H9 (cell line): ENCODE results near the gene XRN2. TPM values are rescaled to one million over a fixed set of nuclear protein-coding genes. Genes with fewer than 3 reads are reported as not detected.

Experiments
- DNase-seq: peaks from one replicate; pipeline ENCODE4 v3.0.0-alpha.2; 2017
- H2AFZ ChIP-seq: one replicate; pipeline ENCODE4 v1.6.1; 2013; ENCODE audit warnings: mild to moderate bottlenecking, low read length, control low read depth, moderate library complexity
- H2AK5ac ChIP-seq: 2 replicates; pipeline ENCODE4 v1.6.1; 2013; ENCODE audit warnings: low read length, control low read depth, mixed read lengths; ENCODE audit not compliant: insufficient read length
- H2BK120ac ChIP-seq: one replicate; pipeline ENCODE4 v1.6.1; 2013; ENCODE audit warnings: low read depth, mild to moderate bottlenecking, low read length, control low read depth, inconsistent platforms; ENCODE audit not compliant: poor library complexity, severe bottlenecking
- H2BK12ac ChIP-seq: 2 replicates; pipeline ENCODE4 v1.6.1; 2013; ENCODE audit warnings: low read length, control low read depth, mixed read lengths, low read depth; ENCODE audit not compliant: insufficient read length
- H2BK15ac ChIP-seq: 2 replicates; pipeline ENCODE4 v1.6.1; 2013; ENCODE audit warnings: low read depth, low read length, control low read depth
- H2BK20ac ChIP-seq: one replicate; pipeline ENCODE4 v1.6.1; 2013; ENCODE audit warnings: low read depth, mild to moderate bottlenecking, low read length, control low read depth, inconsistent platforms; ENCODE audit not compliant: poor library complexity, severe bottlenecking
- H2BK5ac ChIP-seq: 2 replicates; pipeline ENCODE4 v1.6.1; 2013; ENCODE audit warnings: low read length, control low read depth, mixed read lengths; ENCODE audit not compliant: insufficient read length
- H3K14ac ChIP-seq: 2 replicates; pipeline ENCODE4 v1.6.1; 2013; ENCODE audit warnings: low read length, control low read depth; ENCODE audit not compliant: insufficient read depth
- H3K18ac ChIP-seq: 2 replicates; pipeline ENCODE4 v1.6.1; 2013; ENCODE audit warnings: low read depth, mild to moderate bottlenecking, mixed read lengths, low read length, control low read depth; ENCODE audit not compliant: insufficient read length
- H3K23ac ChIP-seq: 2 replicates; pipeline ENCODE4 v1.6.1; 2013; ENCODE audit warnings: low read length, control low read depth, mixed read lengths, low read depth; ENCODE audit not compliant: insufficient read length
- H3K23me2 ChIP-seq: 2 replicates; pipeline ENCODE4 v1.6.1; 2013; ENCODE audit warnings: low read depth, mild to moderate bottlenecking, mixed read lengths, low read length, control low read depth; ENCODE audit not compliant: insufficient read length, poor library complexity, severe bottlenecking
- H3K27ac ChIP-seq: 2 replicates; pipeline ENCODE4 v1.5.1; 2013; ENCODE audit warnings: low read length, control low read depth, mixed read lengths, low read depth; ENCODE audit not compliant: insufficient read length
- H3K27me3 ChIP-seq: 2 replicates; pipeline ENCODE4 v1.6.1; 2013; ENCODE audit warnings: low read length, control low read depth, inconsistent platforms; ENCODE audit not compliant: insufficient read depth
- H3K4ac ChIP-seq: 2 replicates; pipeline ENCODE4 v1.6.1; 2013; ENCODE audit warnings: low read depth, mild to moderate bottlenecking, control low read depth, inconsistent platforms, low read length, moderate library complexity
- H3K4me1 ChIP-seq: 2 replicates; pipeline ENCODE4 v1.6.1; 2013; ENCODE audit warnings: low read length, control low read depth, inconsistent platforms; ENCODE audit not compliant: insufficient read depth
- H3K4me2 ChIP-seq: 2 replicates; pipeline ENCODE4 v1.6.1; 2013; ENCODE audit warnings: low read length, control low read depth, mixed read lengths; ENCODE audit not compliant: insufficient read length, insufficient read depth
- H3K56ac ChIP-seq: 2 replicates; pipeline ENCODE4 v1.6.1; 2013; ENCODE audit warnings: low read depth, mild to moderate bottlenecking, mixed read lengths, low read length, control low read depth; ENCODE audit not compliant: insufficient read length
- H3K79me1 ChIP-seq: 2 replicates; pipeline ENCODE4 v1.6.1; 2013; ENCODE audit warnings: low read depth, mild to moderate bottlenecking, moderate library complexity, low read length, control low read depth, inconsistent platforms; ENCODE audit not compliant: insufficient read depth, poor library complexity, severe bottlenecking
- H3K79me2 ChIP-seq: 2 replicates; pipeline ENCODE4 v1.6.1; 2013; ENCODE audit warnings: low read length, control low read depth, inconsistent platforms; ENCODE audit not compliant: insufficient read depth
- H3K9ac ChIP-seq: 2 replicates; pipeline ENCODE4 v1.6.1; 2013; ENCODE audit warnings: low read length, control low read depth, mixed read lengths; ENCODE audit not compliant: insufficient read length; ENCODE audit errors: extremely low read depth
- H3K9me3 ChIP-seq: one replicate; pipeline ENCODE4 v1.6.1; 2013; ENCODE audit warnings: low read depth, low read length, inconsistent platforms; ENCODE audit not compliant: control insufficient read depth
- H3T11ph ChIP-seq: one replicate; pipeline ENCODE4 v1.6.1; 2013; ENCODE audit warnings: mild to moderate bottlenecking, low read length, control low read depth, inconsistent platforms
- H4K20me1 ChIP-seq: one replicate; pipeline ENCODE4 v1.6.1; 2013; ENCODE audit not compliant: control insufficient read depth, insufficient read length, insufficient read depth
- H4K5ac ChIP-seq: 2 replicates; pipeline ENCODE4 v1.6.1; 2013; ENCODE audit warnings: low read depth, mild to moderate bottlenecking, mixed read lengths, low read length, control low read depth; ENCODE audit not compliant: insufficient read length
- H4K8ac ChIP-seq: replicated peaks from 2 replicates; pipeline ENCODE4 v1.6.1; 2013; ENCODE audit warnings: low read length, control low read depth, mixed read lengths, low read depth; ENCODE audit not compliant: insufficient read length
- H4K91ac ChIP-seq: 2 replicates; pipeline ENCODE4 v1.6.1; 2013; ENCODE audit warnings: low read depth, mild to moderate bottlenecking, moderate library complexity, mixed read lengths, low read length, control low read depth; ENCODE audit not compliant: insufficient read length
- H3K27ac Mint-ChIP-seq, 3 experiments: 2 replicates in 2 of 3; 3 replicates in 1 of 3; pipeline ENCODE4 v1.8.0; 2020 to 2021; ENCODE audit warnings: mixed read lengths in 3 of 3, mild to moderate bottlenecking in 1 of 3, moderate library complexity in 1 of 3
- H3K27me3 Mint-ChIP-seq: 2 replicates; pipeline ENCODE4 v1.8.0; 2021; ENCODE audit warnings: low read depth, mild to moderate bottlenecking, moderate library complexity, mixed read lengths
- H3K36me3 Mint-ChIP-seq, 3 experiments: 2 replicates in 2 of 3; 3 replicates in 1 of 3; pipeline ENCODE4 v1.8.0; 2020 to 2021; ENCODE audit warnings: low read depth in 3 of 3, mixed read lengths in 3 of 3; ENCODE audit not compliant: insufficient read depth in 1 of 3
- H3K4me1 Mint-ChIP-seq, 2 experiments: 2 replicates each; pipeline ENCODE4 v1.8.0; 2020; ENCODE audit warnings: mixed read lengths in 2 of 2
- H3K4me3 Mint-ChIP-seq, 2 experiments: 2 replicates in 1 of 2; 3 replicates in 1 of 2; pipeline ENCODE4 v1.8.0; 2020 to 2021; ENCODE audit warnings: mild to moderate bottlenecking in 2 of 2, mixed read lengths in 2 of 2, moderate library complexity in 1 of 2
- H3K9me3 Mint-ChIP-seq, 2 experiments: 2 replicates in 1 of 2; 3 replicates in 1 of 2; pipeline ENCODE4 v1.8.0; 2020; ENCODE audit warnings: mild to moderate bottlenecking in 2 of 2, mixed read lengths in 2 of 2, moderate library complexity in 1 of 2
- CTCF ChIP-seq: fragments of 200-600 bp; sonication (generic); conservative IDR thresholded peaks from 3 replicates; pipeline ENCODE4 v1.8.0; 2021; ENCODE audit warnings: antibody characterized with exemption, mild to moderate bottlenecking
- WGBS: extraction: QIAGEN DNeasy Blood & Tissue Kit; methylation state at CpG from one replicate; pipeline ENCODE4 v1.1.7; 2013; ENCODE audit warnings: missing lambda C conversion rate, low lambda C conversion rate, mixed read lengths; ENCODE audit not compliant: insufficient read length; ENCODE audit errors: extremely low coverage; 5-methylcytosine and 5-hydroxymethylcytosine counted together
- total RNA-seq: library from RNA; stranded (reverse); gene quantifications from 2 replicates; pipeline ENCODE4 v1.2.1, GENCODE V29; 2021

The XRN2 gene
- total RNA-seq, 1 experiment from 2014 or later, result 96.7 TPM

- H3K4me3 Mint-ChIP-seq, result no peak overlapping the region
- WGBS, result no CpG with 5 or more reads among the region's 3 CpGs
- no peak overlapping the region for H3K23ac ChIP-seq
- no peak overlapping the region for H2BK15ac ChIP-seq
- no peak overlapping the region for H3K18ac ChIP-seq
- H3K4me1 ChIP-seq, result peaks cover 3% of the 10 kb centered on the region; the same call in 1 of the 2 replicates
- no peak overlapping the region for H3K27ac ChIP-seq
- H3K27me3 Mint-ChIP-seq, result peaks cover 4% of the 10 kb centered on the region
- peaks cover 6% of the 10 kb centered on the region in 2 experiments for H3K4me1 Mint-ChIP-seq
- no peak overlapping the region for H2AFZ ChIP-seq
- H3T11ph ChIP-seq, result no peak overlapping the region
- no peak overlapping the region for H2BK20ac ChIP-seq
- DNase-seq, result no peak
- H4K8ac ChIP-seq, result no peak overlapping the region
- no peak overlapping the region for H3K56ac ChIP-seq
- no peak overlapping the region for H3K4me2 ChIP-seq
- no peaks in the 10 kb centered on the region for H3K27me3 ChIP-seq
- H3K9ac ChIP-seq, result no peak overlapping the region
- no peak overlapping the region for H3K14ac ChIP-seq
- H4K20me1 ChIP-seq, result no peaks in the 10 kb centered on the region
- no peaks in the 10 kb centered on the region for H3K79me1 ChIP-seq
- H3K79me2 ChIP-seq, result no peaks in the 10 kb centered on the region
- no peaks in the 10 kb centered on the region for H3K9me3 Mint-ChIP-seq
- no peaks in the 10 kb centered on the region for H3K36me3 Mint-ChIP-seq
- no peak overlapping the region for H4K91ac ChIP-seq
- no peak for TF ChIP-seq CTCF
- H3K9me3 ChIP-seq, result no peaks in the 10 kb centered on the region
- H2BK12ac ChIP-seq, result no peak overlapping the region
- H3K23me2 ChIP-seq, result no peaks in the 10 kb centered on the region
- H3K27ac Mint-ChIP-seq, result no peak overlapping the region
- H2BK5ac ChIP-seq, result no peak overlapping the region
- H3K4ac ChIP-seq, result no peak overlapping the region
- H2BK120ac ChIP-seq, result no peak overlapping the region
- H2AK5ac ChIP-seq, result no peak overlapping the region
- H4K5ac ChIP-seq, result no peak overlapping the region
Measured at GRCh38 chr20:21435576-21435975, 132.4 kb downstream of the XRN2 start.
